Motor neuron (in vitro differentiated cells): ENCODE results near the gene RAB3B. TPM values are rescaled to one million over a fixed set of nuclear protein-coding genes. Genes with fewer than 3 reads are reported as not detected.
A peak's percentile ranks its signal among the peaks of the same experiment; 100 is the strongest.

Experiments
- ATAC-seq, 8 experiments: fragments of 200-7000 bp; cut with Tn5 transposase; replicated peaks in 6 of 8; 2 replicates each; pipeline ENCODE4 v1.8.0; 2021; ENCODE audit warnings: mild to moderate bottlenecking in 8 of 8, moderate library complexity in 8 of 8
- H3K27ac ChIP-seq, 2 donors: fragments of 250-450 bp; sonication (Bioruptor Pico); 2 replicates each; pipeline ENCODE4 v1.9.0; 2021; ENCODE audit warnings: antibody characterized with exemption in 2 of 2, mild to moderate bottlenecking in 2 of 2, moderate library complexity in 1 of 2
- H3K4me1 ChIP-seq, 2 donors: fragments of 250-450 bp; sonication (Bioruptor Pico); replicated peaks in 1 of 2; 2 replicates each; pipeline ENCODE4 v1.6.1; 2021; ENCODE audit warnings: antibody characterized with exemption in 2 of 2, mild to moderate bottlenecking in 2 of 2, moderate library complexity in 1 of 2
- H3K4me3 ChIP-seq, 5 donors: fragments of 250-450 bp; sonication (Bioruptor Pico); 2 replicates each; pipeline ENCODE4 v1.9.0; 2021; ENCODE audit warnings: antibody characterized with exemption in 5 of 5, mild to moderate bottlenecking in 5 of 5, moderate library complexity in 4 of 5
- WGBS, 10 experiments: fragments of 450-650 bp; shearing (Covaris generic); methylation state at CpG; one replicate each; pipeline ENCODE4 v1.0.0; 2022; 5-methylcytosine and 5-hydroxymethylcytosine counted together
- in situ Hi-C, 9 experiments: fragments of 400-800 bp; cut with MboI; loops; one replicate each; pipeline ENCODE4 v1.15.0; 2021; ENCODE audit warnings: low sequenced_read_pairs in 9 of 9, low pct_unique_long_range_greater_than_20kb in 2 of 9; ENCODE audit not compliant: unreplicated experiment in 9 of 9
- total RNA-seq, 8 experiments: library from RNA; unstranded; fragments of 300-600 nt; gene quantifications; 2 replicates each; pipeline versions ENCODE4 v1.2.3 to v1.2.4, GENCODE V29; 2022

The RAB3B gene
- total RNA-seq, 8 experiments from 2014 or later = 0.10 to 36.5 (median 15.9) TPM

DNA sequence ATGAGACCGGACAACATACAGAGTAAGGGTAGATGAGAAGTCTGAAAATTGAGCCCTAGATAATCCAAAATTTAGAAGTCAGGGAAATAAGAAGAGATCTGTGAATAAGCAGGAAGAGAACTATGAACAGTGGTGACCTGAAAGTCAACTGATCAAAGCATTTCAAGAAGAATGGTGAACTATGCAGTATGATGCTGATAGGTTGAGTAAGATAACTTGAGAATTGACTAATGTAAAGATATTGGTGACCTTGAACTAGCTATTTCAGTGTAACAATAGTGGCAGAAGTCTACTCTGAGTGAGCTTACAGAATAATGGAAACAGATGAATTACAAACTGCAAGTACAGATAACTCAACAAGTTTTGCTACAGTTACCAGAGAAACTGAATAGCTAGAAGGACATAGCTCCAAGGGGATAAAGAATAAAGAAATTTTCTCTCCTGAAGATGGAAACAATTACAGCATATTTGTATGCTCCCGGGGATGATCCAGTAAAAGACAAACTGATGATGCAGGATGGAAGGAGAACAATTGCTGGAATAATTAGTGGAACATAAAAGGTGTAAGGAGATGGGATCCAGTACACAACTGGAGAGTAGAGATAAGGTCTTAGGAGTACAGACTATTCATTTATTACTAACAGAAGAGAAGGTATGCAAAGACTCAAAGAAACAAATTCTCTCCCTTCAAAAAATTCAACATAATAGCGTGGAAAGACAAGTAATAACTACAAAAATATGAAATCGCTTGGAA, 122.8 kb downstream of the RAB3B start:
- in situ Hi-C loops = no loop called here
- ATAC-seq = no peak
- H3K27ac ChIP-seq = no peak overlapping the region
- WGBS, 10 experiments = 76 to 100% (median 92%) methylated on average over 1 to 4 of the region's 4 CpGs
- no peaks in the 10 kb centered on the region for H3K4me1 ChIP-seq
- H3K4me3 ChIP-seq = no peak overlapping the region

DNA sequence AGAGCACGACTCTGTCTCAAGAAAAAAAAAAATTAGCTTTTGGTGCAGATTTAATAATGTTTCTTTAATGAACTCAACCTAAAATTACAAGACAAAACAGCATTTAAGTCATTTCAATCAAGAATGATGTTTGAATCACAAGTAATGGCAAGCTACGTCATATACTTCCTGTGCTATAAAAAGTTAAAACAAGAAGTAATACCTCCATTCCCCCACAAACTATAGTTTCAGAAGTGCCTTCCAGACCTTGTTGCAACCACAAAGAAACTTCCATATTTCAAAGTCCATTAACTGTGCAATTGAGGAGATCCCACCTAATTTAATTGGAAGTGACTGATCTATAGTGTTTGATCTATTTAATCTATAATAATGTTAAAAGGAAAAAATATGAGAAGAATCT, 127.1 kb downstream of the RAB3B start:
- Histone ChIP-seq H3K4me1 (no peaks in the 10 kb centered on the region), H3K27ac (no peak overlapping the region), H3K4me3 (no peak overlapping the region)
- ATAC-seq = no peak
- 93 to 100% (median 100%) methylated on average over 1 to 2 of the region's 2 CpGs; no CpG with 5 or more reads in 2 of the 10 experiments for WGBS, 10 experiments
- in situ Hi-C loops = no loop called here

DNA sequence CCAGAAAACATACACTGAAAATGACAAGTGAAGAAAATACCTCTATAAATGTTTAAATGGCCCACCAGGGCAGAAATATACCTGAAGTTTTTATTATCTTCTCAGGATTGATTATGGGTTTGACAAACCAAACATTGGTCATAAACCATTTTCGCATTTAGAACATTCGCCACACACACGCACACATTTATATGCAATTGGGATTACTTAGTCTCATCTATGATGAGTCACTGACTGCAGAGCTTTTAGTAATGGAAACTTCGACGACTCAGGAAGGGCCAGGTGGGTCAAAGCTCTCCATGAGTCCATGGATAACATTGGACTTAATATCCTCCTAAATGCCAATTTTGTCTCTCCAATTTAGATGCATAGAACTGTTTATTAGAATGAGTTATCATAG, 128.8 kb downstream of the RAB3B start:
- no peak overlapping the region for H3K4me3 ChIP-seq
- ATAC-seq = peak in 4 of 8 experiments; percentile 15 to 61 (median 38)
- WGBS, 10 experiments = 78 to 100% (median 92%) methylated on average over 1 to 5 of the region's 5 CpGs; no CpG with 5 or more reads in 1 of the 10 experiments
- no peaks in the 10 kb centered on the region for H3K4me1 ChIP-seq
- H3K27ac ChIP-seq = no peak overlapping the region
- in situ Hi-C loops = no loop called here

DNA sequence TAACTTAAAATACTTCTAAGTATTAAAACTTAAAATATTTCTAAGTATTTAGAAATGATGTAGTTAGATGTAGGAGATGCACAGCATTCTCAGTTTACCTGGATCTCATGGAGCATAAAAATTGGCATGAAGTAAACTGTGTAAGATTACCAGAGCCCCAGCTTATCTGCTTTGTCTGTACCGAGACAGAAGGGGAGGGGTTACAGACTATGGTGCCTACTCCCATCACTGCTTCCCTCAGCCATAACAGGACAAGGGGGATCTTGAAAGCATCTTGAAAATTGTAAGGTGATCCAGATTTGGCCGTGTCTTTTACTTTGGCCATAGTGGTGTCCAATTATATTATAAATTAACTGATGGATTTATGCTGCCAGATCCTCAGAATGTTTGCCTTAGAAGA, 130.8 kb downstream of the RAB3B start:
- Histone ChIP-seq H3K4me1 (no peaks in the 10 kb centered on the region), H3K27ac (no peak overlapping the region), H3K4me3 (no peak overlapping the region)
- WGBS, 10 experiments = 33 to 100% (median 61%) methylated on average over 1 to 2 of the region's 2 CpGs; no CpG with 5 or more reads in 2 of the 10 experiments
- in situ Hi-C loops = no loop called here
- no peak for ATAC-seq

DNA sequence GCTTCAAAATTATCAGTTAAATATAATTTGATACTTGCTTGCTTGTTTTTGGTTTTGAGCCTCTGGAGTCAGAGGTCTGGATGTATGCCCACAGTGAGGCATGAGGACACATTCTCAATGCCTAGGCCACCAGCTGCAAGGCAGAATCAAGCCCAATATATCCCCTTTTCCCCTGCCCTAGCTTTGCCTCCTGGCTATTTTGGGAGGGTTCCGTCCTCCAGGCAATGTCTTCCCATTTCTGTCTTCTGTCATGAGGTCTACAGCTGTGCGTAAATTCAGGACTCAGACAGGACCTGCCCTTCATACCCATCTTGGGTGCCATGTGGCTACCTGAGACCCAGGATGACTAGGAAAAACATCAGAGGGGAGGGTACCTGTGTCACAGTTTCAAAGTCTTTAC, 131.2 kb downstream of the RAB3B start:
- WGBS, 10 experiments = 56 to 100% (median 100%) methylated on average over 1 to 2 of the region's 2 CpGs; no CpG with 5 or more reads in 2 of the 10 experiments
- in situ Hi-C loops = no loop called here
- H3K4me1 ChIP-seq = no peaks in the 10 kb centered on the region
- no peak overlapping the region for H3K4me3 ChIP-seq
- H3K27ac ChIP-seq = no peak overlapping the region
- ATAC-seq = no peak

DNA sequence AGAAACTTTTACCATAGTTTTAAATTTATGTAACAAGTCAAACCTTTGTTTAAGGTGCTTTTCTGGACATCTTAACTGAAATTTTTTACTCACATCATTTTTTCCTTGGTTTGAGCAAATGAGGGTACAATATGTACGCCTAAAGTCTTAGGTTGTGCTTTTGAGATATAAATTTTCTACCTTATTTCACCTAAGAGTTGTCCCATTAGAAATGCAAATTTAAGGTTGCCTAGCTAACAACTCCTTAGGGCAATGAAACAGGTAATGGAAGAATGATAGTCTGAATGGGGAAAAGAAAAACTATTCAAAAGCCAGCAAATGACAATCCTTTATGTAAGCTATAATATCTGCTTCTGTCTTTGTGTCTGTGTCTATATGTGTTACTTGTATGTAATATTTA, 131.6 kb downstream of the RAB3B start:
- no peak for ATAC-seq
- 67 to 100% (median 93%) methylated on average over 1 of the region's 1 CpG; no CpG with 5 or more reads in 1 of the 10 experiments for WGBS, 10 experiments
- in situ Hi-C loops = no loop called here
- no peaks in the 10 kb centered on the region for H3K4me1 ChIP-seq
- H3K27ac ChIP-seq = no peak overlapping the region
- no peak overlapping the region for H3K4me3 ChIP-seq

Other genes starting within 250 kb of the RAB3B start
- 100 to 1,000 TPM in 4 of 8 experiments, 10 to 100 TPM in 4; 74.2 to 140 (median 98.1) TPM for gene NRDC, start 112.0 kb downstream of the RAB3B start, total RNA-seq
- 10 to 100 TPM in 7 of 8 experiments, 1 to 10 TPM in 1; 7.4 to 19.4 (median 13.6) TPM for gene KTI12, start 43.1 kb upstream of the RAB3B start, total RNA-seq
- 10 to 100 TPM; 33.0 to 56.4 (median 40.5) TPM for gene TXNDC12, start 64.5 kb upstream of the RAB3B start, total RNA-seq
- gene BTF3L4, start 65.6 kb upstream of the RAB3B start, total RNA-seq = 100 to 1,000 TPM in 5 of 8 experiments, 10 to 100 TPM in 3; 35.4 to 266 (median 173) TPM
- 10 to 100 TPM; 13.8 to 45.4 (median 33.5) TPM for gene ZFYVE9, start 151.4 kb upstream of the RAB3B start, total RNA-seq